HepG2 (cell line): ENCODE measurements around the gene SLC25A10. TPM values are rescaled to one million over a fixed set of nuclear protein-coding genes. Genes with fewer than 3 reads are reported as not detected.

Experiments
- CHD2 ChIP-seq: IDR thresholded peaks from 2 replicates; pipeline ENCODE4 v1.6.1; 2011; ENCODE audit warnings: low read depth, low read length, improper control_type of control experiment
- JUNB ChIP-seq: sonication (generic); formaldehyde crosslinking; IDR thresholded peaks from 2 replicates; pipeline ENCODE4 v1.8.0; 2022; ENCODE audit warnings: missing genetic modification reagents, mild to moderate bottlenecking, borderline replicate concordance
- MXI1 ChIP-seq: IDR thresholded peaks from 3 replicates; pipeline ENCODE4 v1.6.1; 2012; ENCODE audit warnings: low read depth, low read length, inconsistent platforms, borderline replicate concordance
- PHF20 ChIP-seq: sonication (generic); formaldehyde crosslinking; IDR thresholded peaks from 2 replicates; pipeline ENCODE4 v1.5.0; 2020; ENCODE audit warnings: mild to moderate bottlenecking, missing genetic modification reagents
- POLR2A ChIP-seq, 2 experiments: IDR thresholded peaks; 2 replicates each; pipeline ENCODE4 v1.6.1; 2011; ENCODE audit warnings: low read depth in 2 of 2, low read length in 2 of 2, mild to moderate bottlenecking in 1 of 2, moderate library complexity in 1 of 2; ENCODE audit not compliant: insufficient read depth in 1 of 2
- POLR2AphosphoS5 ChIP-seq: IDR thresholded peaks from 2 replicates; pipeline ENCODE4 v1.6.1; 2012; ENCODE audit warnings: low read depth, low read length
- PTBP1 ChIP-seq: fragments of 200-400 bp; formaldehyde crosslinking; IDR thresholded peaks from 2 replicates; pipeline ENCODE4 v1.6.1; 2018; ENCODE audit warnings: low read length, low read depth; ENCODE audit not compliant: poor library complexity, severe bottlenecking
- SMAD9 ChIP-seq: sonication (generic); formaldehyde crosslinking; IDR thresholded peaks from 2 replicates; pipeline ENCODE4 v1.5.1; 2020; ENCODE audit warnings: mild to moderate bottlenecking, missing genetic modification reagents
- TFAP4 ChIP-seq: sonication (generic); IDR thresholded peaks from 2 replicates; pipeline ENCODE4 v1.6.1; 2016; ENCODE audit warnings: low read depth, borderline replicate concordance
- ZFAT ChIP-seq: sonication (generic); formaldehyde crosslinking; conservative IDR thresholded peaks from 2 replicates; pipeline ENCODE4 v1.8.1; 2023; ENCODE audit warnings: missing genetic modification reagents, inconsistent platforms
- ZNF180 ChIP-seq: sonication (generic); formaldehyde crosslinking; IDR thresholded peaks from 2 replicates; pipeline ENCODE4 v1.4.0; 2020; ENCODE audit warnings: low read depth, missing genetic modification reagents, borderline replicate concordance
- ZNF235 ChIP-seq: sonication (generic); formaldehyde crosslinking; IDR thresholded peaks from 2 replicates; pipeline ENCODE4 v1.8.1; 2023; ENCODE audit warnings: mild to moderate bottlenecking, missing genetic modification reagents, borderline replicate concordance
- ZNF260 ChIP-seq: sonication (generic); formaldehyde crosslinking; IDR thresholded peaks from 2 replicates; pipeline ENCODE4 v1.4.0; 2020; ENCODE audit warnings: missing genetic modification reagents, low read depth, mild to moderate bottlenecking, borderline replicate concordance
- ZNF329 ChIP-seq: sonication (generic); formaldehyde crosslinking; IDR thresholded peaks from 2 replicates; pipeline ENCODE4 v1.9.0; 2021; ENCODE audit warnings: low read depth, mild to moderate bottlenecking, missing genetic modification reagents
- ZNF33A ChIP-seq: sonication (generic); formaldehyde crosslinking; IDR thresholded peaks from 2 replicates; pipeline ENCODE4 v1.5.1; 2020; ENCODE audit warnings: missing genetic modification reagents, mild to moderate bottlenecking, moderate library complexity, borderline replicate concordance
- ZNF605 ChIP-seq: sonication (generic); formaldehyde crosslinking; IDR thresholded peaks from 2 replicates; pipeline ENCODE4 v1.8.0; 2022; ENCODE audit warnings: mild to moderate bottlenecking, missing genetic modification reagents
- ZNF891 ChIP-seq: sonication (generic); formaldehyde crosslinking; IDR thresholded peaks from 2 replicates; pipeline ENCODE4 v1.5.0; 2020; ENCODE audit warnings: mild to moderate bottlenecking, missing genetic modification reagents
- ZSCAN5A ChIP-seq: sonication (generic); formaldehyde crosslinking; IDR thresholded peaks from 2 replicates; pipeline ENCODE4 v1.8.0; 2022; ENCODE audit warnings: mild to moderate bottlenecking, missing genetic modification reagents, borderline replicate concordance
- polyA plus RNA-seq, 8 experiments: library from polyadenylated mRNA; depleted of rRNA in 3 of 8; stranded (reverse) in 7 of 8; unstranded in 1 of 8; fragments of >200 nt; fragmentation: Illumina TruSeq in 4 of 8; extraction: Trizol in 4 of 8; gene quantifications; 2 replicates each; pipeline versions ENCODE4 v1.2.1 to v1.2.3, GENCODE V29; 2011 to 2016; ENCODE audit warnings: low read depth in 4 of 8, missing spikeins in 1 of 8, mixed read lengths in 1 of 8; ENCODE audit not compliant: insufficient read depth in 1 of 8
- total RNA-seq, 5 experiments: library from RNA; depleted of rRNA; stranded (reverse); fragments of >200 nt; fragmentation: Illumina TruSeq; extraction: Trizol; gene quantifications; 2 replicates each; pipeline ENCODE4 v1.2.3, GENCODE V29; 2016; ENCODE audit warnings: low read depth in 1 of 5
- TF ChIP-seq, protein P1 (sequence below): IDR thresholded peaks from 2 replicates; pipeline ENCODE4 v1.6.1; 2016; ENCODE audit warnings: control low read depth
- TF ChIP-seq, protein P2 (sequence below): sonication (generic); formaldehyde crosslinking; IDR thresholded peaks from 2 replicates; pipeline ENCODE4 v1.4.0; 2020; ENCODE audit warnings: missing genetic modification reagents
- TF ChIP-seq, protein P3 (sequence below), 2 experiments: sonication (generic) in 1 of 2; formaldehyde crosslinking in 1 of 2; IDR thresholded peaks; 2 replicates each; pipeline versions ENCODE4 v1.4.0 to v1.6.1; 2016 to 2020; ENCODE audit warnings: borderline replicate concordance in 1 of 2, low read depth in 1 of 2, mild to moderate bottlenecking in 1 of 2, missing genetic modification reagents in 1 of 2

The SLC25A10 gene
- total and polyA plus RNA-seq, 2 of the 13 experiments (the other 11 are each of a cell fraction or from before 2014, with no cell fraction given) = 46.5 to 140 TPM

- no peak for TF ChIP-seq CHD2
- no peak for TF ChIP-seq ZNF329 (CRISPR knock-in tag)
- no peak for TF ChIP-seq MXI1
- TF ChIP-seq ZSCAN5A (CRISPR knock-in tag) = no peak
- peak; percentile 27; the same call in 1 of the 2 replicates for TF ChIP-seq TFAP4
- peak; percentile 51; the same call in 1 of the 2 replicates for TF ChIP-seq PHF20 (CRISPR knock-in tag)
- no peak for TF ChIP-seq SMAD9 (CRISPR knock-in tag)
- no peak for TF ChIP-seq JUNB (CRISPR knock-in tag)
- no peak for TF ChIP-seq POLR2AphosphoS5
- 0 out of 4 replicates have a peak, but pooled peaks of 1 of the 2 experiments have one; percentile 22 for TF ChIP-seq POLR2A (IDR thresholded peaks at IDR 0.05; ENCODE audit: insufficient read depth in 1 of 2, low read depth in 2 of 2, low read length in 2 of 2)
- no peak for TF ChIP-seq ZNF260 (CRISPR knock-in tag)
- no peak for TF ChIP-seq ZFAT (CRISPR knock-in tag)
- no peak for TF ChIP-seq ZNF891
- 0 out of 2 replicates have a peak, but pooled peaks have one; percentile 33 for TF ChIP-seq ZNF605 (CRISPR knock-in tag)
- TF ChIP-seq ZNF235 (CRISPR knock-in tag) = no peak
- TF ChIP-seq PTBP1 = no peak
- TF ChIP-seq, protein P1, sequence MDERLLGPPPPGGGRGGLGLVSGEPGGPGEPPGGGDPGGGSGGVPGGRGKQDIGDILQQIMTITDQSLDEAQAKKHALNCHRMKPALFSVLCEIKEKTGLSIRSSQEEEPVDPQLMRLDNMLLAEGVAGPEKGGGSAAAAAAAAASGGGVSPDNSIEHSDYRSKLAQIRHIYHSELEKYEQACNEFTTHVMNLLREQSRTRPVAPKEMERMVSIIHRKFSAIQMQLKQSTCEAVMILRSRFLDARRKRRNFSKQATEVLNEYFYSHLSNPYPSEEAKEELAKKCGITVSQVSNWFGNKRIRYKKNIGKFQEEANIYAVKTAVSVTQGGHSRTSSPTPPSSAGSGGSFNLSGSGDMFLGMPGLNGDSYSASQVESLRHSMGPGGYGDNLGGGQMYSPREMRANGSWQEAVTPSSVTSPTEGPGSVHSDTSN (CRISPR knock-in tag) = peak; percentile 80
- TF ChIP-seq ZNF33A (CRISPR knock-in tag) = no peak
- TF ChIP-seq ZNF180 (CRISPR knock-in tag) = no peak
- TF ChIP-seq, protein P2, sequence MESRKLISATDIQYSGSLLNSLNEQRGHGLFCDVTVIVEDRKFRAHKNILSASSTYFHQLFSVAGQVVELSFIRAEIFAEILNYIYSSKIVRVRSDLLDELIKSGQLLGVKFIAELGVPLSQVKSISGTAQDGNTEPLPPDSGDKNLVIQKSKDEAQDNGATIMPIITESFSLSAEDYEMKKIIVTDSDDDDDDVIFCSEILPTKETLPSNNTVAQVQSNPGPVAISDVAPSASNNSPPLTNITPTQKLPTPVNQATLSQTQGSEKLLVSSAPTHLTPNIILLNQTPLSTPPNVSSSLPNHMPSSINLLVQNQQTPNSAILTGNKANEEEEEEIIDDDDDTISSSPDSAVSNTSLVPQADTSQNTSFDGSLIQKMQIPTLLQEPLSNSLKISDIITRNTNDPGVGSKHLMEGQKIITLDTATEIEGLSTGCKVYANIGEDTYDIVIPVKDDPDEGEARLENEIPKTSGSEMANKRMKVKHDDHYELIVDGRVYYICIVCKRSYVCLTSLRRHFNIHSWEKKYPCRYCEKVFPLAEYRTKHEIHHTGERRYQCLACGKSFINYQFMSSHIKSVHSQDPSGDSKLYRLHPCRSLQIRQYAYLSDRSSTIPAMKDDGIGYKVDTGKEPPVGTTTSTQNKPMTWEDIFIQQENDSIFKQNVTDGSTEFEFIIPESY = no peak
- TF ChIP-seq, protein P3, sequence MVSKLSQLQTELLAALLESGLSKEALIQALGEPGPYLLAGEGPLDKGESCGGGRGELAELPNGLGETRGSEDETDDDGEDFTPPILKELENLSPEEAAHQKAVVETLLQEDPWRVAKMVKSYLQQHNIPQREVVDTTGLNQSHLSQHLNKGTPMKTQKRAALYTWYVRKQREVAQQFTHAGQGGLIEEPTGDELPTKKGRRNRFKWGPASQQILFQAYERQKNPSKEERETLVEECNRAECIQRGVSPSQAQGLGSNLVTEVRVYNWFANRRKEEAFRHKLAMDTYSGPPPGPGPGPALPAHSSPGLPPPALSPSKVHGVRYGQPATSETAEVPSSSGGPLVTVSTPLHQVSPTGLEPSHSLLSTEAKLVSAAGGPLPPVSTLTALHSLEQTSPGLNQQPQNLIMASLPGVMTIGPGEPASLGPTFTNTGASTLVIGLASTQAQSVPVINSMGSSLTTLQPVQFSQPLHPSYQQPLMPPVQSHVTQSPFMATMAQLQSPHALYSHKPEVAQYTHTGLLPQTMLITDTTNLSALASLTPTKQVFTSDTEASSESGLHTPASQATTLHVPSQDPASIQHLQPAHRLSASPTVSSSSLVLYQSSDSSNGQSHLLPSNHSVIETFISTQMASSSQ (IDR thresholded peaks at IDR 0.05; ENCODE audit: low read depth) = no peak
- TF ChIP-seq, protein P3 (CRISPR knock-in tag; IDR thresholded peaks at IDR 0.05; ENCODE audit: borderline replicate concordance) = no peak
Measured at GRCh38 chr17:81680150-81680549, 31.9 kb upstream of the SLC25A10 start (continued).
